Neuronal stem cell (in vitro differentiated cells): ENCODE data around the gene PRKG2.

Experiments used
- DNase-seq: peaks from one replicate; pipeline ENCODE4 v3.0.0-alpha.2; 2013; ENCODE audit warnings: low spot score
- H2AFZ ChIP-seq: one replicate; pipeline ENCODE4 v1.6.1; 2013; ENCODE audit warnings: mild to moderate bottlenecking, low read length, inconsistent platforms
- H2AK5ac ChIP-seq: 2 replicates; pipeline ENCODE4 v1.6.1; 2013; ENCODE audit warnings: low read depth, mild to moderate bottlenecking, inconsistent platforms, low read length, moderate library complexity, mixed read lengths
- H2BK120ac ChIP-seq: 2 replicates; pipeline ENCODE4 v1.6.1; 2013; ENCODE audit warnings: low read depth, mild to moderate bottlenecking, inconsistent platforms, low read length, moderate library complexity, mixed read lengths
- H2BK12ac ChIP-seq: one replicate; pipeline ENCODE4 v1.6.1; 2013; ENCODE audit warnings: low read length, inconsistent platforms
- H2BK15ac ChIP-seq: 2 replicates; pipeline ENCODE4 v1.6.1; 2013; ENCODE audit warnings: mild to moderate bottlenecking, low read length, inconsistent platforms, mixed read lengths
- H2BK5ac ChIP-seq: one replicate; pipeline ENCODE4 v1.6.1; 2013; ENCODE audit warnings: inconsistent platforms, mild to moderate bottlenecking, low read length, moderate library complexity
- H3K14ac ChIP-seq: one replicate; pipeline ENCODE4 v1.6.1; 2013; ENCODE audit warnings: low read length, inconsistent platforms
- H3K18ac ChIP-seq: 2 replicates; pipeline ENCODE4 v1.6.1; 2013; ENCODE audit warnings: low read length, inconsistent platforms
- H3K23ac ChIP-seq: 2 replicates; pipeline ENCODE4 v1.6.1; 2013; ENCODE audit warnings: low read depth, mild to moderate bottlenecking, mixed read lengths, low read length, inconsistent platforms; ENCODE audit not compliant: poor library complexity
- H3K27ac ChIP-seq: replicated peaks from 3 replicates; pipeline ENCODE4 v1.5.1; 2013; ENCODE audit warnings: low read length, inconsistent platforms
- H3K27me3 ChIP-seq, 3 experiments: 2 replicates each; pipeline ENCODE4 v1.6.1; 2013; ENCODE audit warnings: low read length in 3 of 3, mild to moderate bottlenecking in 2 of 3, inconsistent platforms in 1 of 3, low read depth in 1 of 3, mixed read lengths in 1 of 3, moderate library complexity in 1 of 3; ENCODE audit not compliant: control insufficient read depth in 3 of 3, insufficient read depth in 3 of 3
- H3K36me3 ChIP-seq, 2 donors: replicated peaks in 1 of 2; 2 replicates each; pipeline ENCODE4 v1.6.1; 2013; ENCODE audit warnings: low read length in 2 of 2; ENCODE audit not compliant: control insufficient read depth in 2 of 2, insufficient read depth in 2 of 2
- H3K4ac ChIP-seq: 2 replicates; pipeline ENCODE4 v1.6.1; 2013; ENCODE audit warnings: inconsistent platforms, mild to moderate bottlenecking, low read length, moderate library complexity
- H3K4me1 ChIP-seq, 2 donors: 1 replicate in 1 of 2; 2 replicates in 1 of 2; pipeline ENCODE4 v1.6.1; 2013; ENCODE audit warnings: low read length in 2 of 2, low read depth in 1 of 2; ENCODE audit not compliant: control insufficient read depth in 2 of 2, insufficient read depth in 1 of 2
- H3K4me2 ChIP-seq: one replicate; pipeline ENCODE4 v1.6.1; 2013; ENCODE audit warnings: mild to moderate bottlenecking, low read length, inconsistent platforms; ENCODE audit not compliant: insufficient read depth, poor library complexity, severe bottlenecking
- H3K4me3 ChIP-seq, 2 donors: 2 replicates each; pipeline ENCODE4 v1.5.1; 2013; ENCODE audit warnings: low read length in 2 of 2, mild to moderate bottlenecking in 2 of 2, inconsistent platforms in 1 of 2, moderate library complexity in 1 of 2
- H3K79me1 ChIP-seq: one replicate; pipeline ENCODE4 v1.6.1; 2013; ENCODE audit warnings: low read depth, mild to moderate bottlenecking, inconsistent platforms, low read length, moderate library complexity
- H3K9ac ChIP-seq: one replicate; pipeline ENCODE4 v1.6.1; 2013; ENCODE audit warnings: mild to moderate bottlenecking, low read depth, low read length, inconsistent platforms; ENCODE audit not compliant: poor library complexity
- H3K9me3 ChIP-seq, 2 donors: replicated peaks in 1 of 2; 2 replicates each; pipeline versions ENCODE3 to v1.6.1; 2013; ENCODE audit warnings: low read length in 2 of 2, mild to moderate bottlenecking in 2 of 2, inconsistent platforms in 1 of 2, low read depth in 1 of 2, mixed read lengths in 1 of 2, moderate library complexity in 1 of 2; ENCODE audit not compliant: control insufficient read depth in 2 of 2, insufficient read depth in 1 of 2
- H4K8ac ChIP-seq: one replicate; pipeline ENCODE4 v1.6.1; 2013; ENCODE audit warnings: low read depth, mild to moderate bottlenecking, inconsistent platforms, low read length, moderate library complexity
- H4K91ac ChIP-seq: one replicate; pipeline ENCODE4 v1.6.1; 2013; ENCODE audit warnings: low read length, low read depth, mild to moderate bottlenecking, inconsistent platforms; ENCODE audit not compliant: poor library complexity
- WGBS, 2 donors: extraction: QIAGEN DNeasy Blood & Tissue Kit; methylation state at CpG; one replicate each; pipeline ENCODE4 v1.1.7; 2013; ENCODE audit warnings: missing lambda C conversion rate in 2 of 2, mixed read lengths in 1 of 2; ENCODE audit not compliant: insufficient read length in 2 of 2, insufficient replicate concordance in 1 of 2; ENCODE audit errors: extremely low coverage in 2 of 2; 5-methylcytosine and 5-hydroxymethylcytosine counted together

Gene PRKG2

DNA sequence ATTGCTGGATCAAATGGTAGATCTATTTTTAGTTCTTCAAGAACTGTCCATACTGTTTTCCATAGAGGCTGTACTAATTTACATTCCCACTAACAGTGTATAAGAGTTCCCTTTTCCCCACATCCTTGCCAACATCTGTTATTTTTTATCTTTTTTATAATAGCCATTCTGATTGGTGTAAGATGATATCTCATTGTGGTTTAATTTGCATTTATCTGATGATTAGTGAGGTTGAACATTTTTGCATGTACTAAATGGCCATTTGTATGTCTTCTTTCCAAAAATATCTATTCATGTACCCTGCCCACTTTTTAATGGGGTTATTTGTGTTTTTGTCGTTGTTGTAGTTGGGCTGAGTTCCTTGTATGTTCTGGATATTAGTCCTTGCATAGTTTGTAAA lies 35.4 kb upstream of the PRKG2 start:
- Histone ChIP-seq H3K4me3 (no peak overlapping the region), H3K27ac (no peak overlapping the region), H2BK15ac (no peak overlapping the region), H2BK12ac (no peak overlapping the region), H3K23ac (no peak overlapping the region), H2BK5ac (no peak overlapping the region), H3K27me3 (no peaks in the 10 kb centered on the region), H3K4me1 (no peaks in the 10 kb centered on the region), H2BK120ac (no peak overlapping the region), H4K8ac (no peak overlapping the region), H3K14ac (no peak overlapping the region), H3K4ac (no peak overlapping the region), H3K9ac (no peak overlapping the region), H3K4me2 (no peak overlapping the region), H2AFZ (no peak overlapping the region), H2AK5ac (no peak overlapping the region), H4K91ac (no peak overlapping the region), H3K9me3 (no peaks in the 10 kb centered on the region), H3K36me3 (no peaks in the 10 kb centered on the region), H3K79me1 (no peaks in the 10 kb centered on the region), H3K18ac (no peak overlapping the region)
- no peak for DNase-seq
- WGBS, 2 donors: no CpG with 5 or more reads among the region's 1 CpG

DNA sequence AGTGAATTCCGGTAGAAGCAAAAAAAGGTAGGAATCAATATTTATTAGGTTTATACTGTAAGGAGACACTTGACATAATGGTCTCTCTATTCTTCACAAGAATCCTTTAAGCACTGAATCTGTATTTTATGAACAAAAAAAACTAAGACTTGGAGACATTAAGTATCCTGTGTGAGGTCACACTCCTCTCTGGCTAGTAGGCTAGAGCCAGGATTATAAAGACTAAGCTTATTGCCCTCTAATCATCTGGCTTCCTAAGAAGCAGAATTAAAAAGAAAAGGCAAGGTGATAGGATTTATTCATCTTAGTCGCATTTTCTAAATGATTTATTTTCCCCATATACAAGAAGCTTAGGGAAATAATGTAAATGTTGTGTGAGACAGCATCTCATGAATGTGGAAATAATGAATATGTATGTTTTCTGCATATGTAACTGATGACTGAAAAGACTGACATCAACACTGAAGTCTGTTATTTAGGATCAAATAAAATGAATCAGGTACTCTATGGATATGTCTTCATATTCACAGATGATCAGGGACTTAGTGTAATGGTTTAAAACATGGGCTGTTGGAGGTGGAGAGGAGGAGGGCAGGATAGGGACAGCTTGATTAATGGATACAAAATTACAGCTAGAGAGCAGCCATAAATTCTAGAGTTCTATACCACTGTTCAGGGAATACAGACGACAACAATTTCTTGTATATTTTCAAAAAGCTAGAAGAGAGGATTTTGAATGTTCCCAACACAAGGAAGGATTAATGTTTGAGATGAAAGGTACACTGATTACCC lies 30.4 kb upstream of the PRKG2 start:
- H3K79me1 ChIP-seq: no peaks in the 10 kb centered on the region
- no peak overlapping the region for H4K91ac ChIP-seq
- H3K18ac ChIP-seq: no peak overlapping the region
- no peak overlapping the region for H4K8ac ChIP-seq
- H3K27ac ChIP-seq: no peak overlapping the region
- no peak overlapping the region for H3K4me3 ChIP-seq
- H3K14ac ChIP-seq: no peak overlapping the region
- no peaks in the 10 kb centered on the region for H3K27me3 ChIP-seq
- no peak overlapping the region for H2BK120ac ChIP-seq
- no peak overlapping the region for H2BK5ac ChIP-seq
- H3K4ac ChIP-seq: no peak overlapping the region
- no peak overlapping the region for H2BK12ac ChIP-seq
- WGBS, 2 donors: no CpG with 5 or more reads among the region's 3 CpGs
- H3K9me3 ChIP-seq: no peaks in the 10 kb centered on the region
- H2AFZ ChIP-seq: no peak overlapping the region
- no peak overlapping the region for H3K4me2 ChIP-seq
- peaks cover 0 to 2% of the 10 kb centered on the region in 2 donors for H3K4me1 ChIP-seq
- H3K9ac ChIP-seq: no peak overlapping the region
- no peak overlapping the region for H2BK15ac ChIP-seq
- H3K23ac ChIP-seq: no peak overlapping the region
- no peaks in the 10 kb centered on the region for H3K36me3 ChIP-seq
- no peak for DNase-seq
- no peak overlapping the region for H2AK5ac ChIP-seq

DNA sequence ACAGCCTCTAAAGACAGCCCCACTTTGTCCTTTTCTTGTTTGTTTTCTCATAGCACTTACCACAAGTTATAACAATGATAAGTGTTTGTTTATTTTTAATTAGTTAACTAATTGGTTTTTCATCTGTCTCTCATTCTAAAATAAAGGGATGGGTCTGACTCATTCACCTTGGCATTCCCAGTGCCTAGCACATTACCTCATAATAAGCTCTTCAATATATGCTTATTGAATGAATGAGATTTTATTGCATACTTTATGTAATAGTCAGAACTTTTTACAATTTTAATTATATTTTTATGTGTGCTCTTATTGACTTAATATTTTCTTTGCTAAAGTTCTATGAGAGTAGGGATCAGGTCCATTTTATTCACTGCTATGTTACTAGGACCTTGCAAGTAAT lies 22.8 kb upstream of the PRKG2 start:
- Histone ChIP-seq H2BK120ac (no peak overlapping the region), H3K27me3 (no peaks in the 10 kb centered on the region), H3K4me1 (peaks cover 0 to 2% of the 10 kb centered on the region in 2 donors), H3K18ac (no peak overlapping the region), H4K8ac (no peak overlapping the region), H2BK5ac (no peak overlapping the region), H3K4ac (no peak overlapping the region), H3K36me3 (no peaks in the 10 kb centered on the region), H2AFZ (no peak overlapping the region), H3K4me2 (no peak overlapping the region), H2BK12ac (no peak overlapping the region), H3K9me3 (no peaks in the 10 kb centered on the region), H3K9ac (no peak overlapping the region), H3K14ac (no peak overlapping the region), H2AK5ac (no peak overlapping the region), H2BK15ac (no peak overlapping the region), H4K91ac (no peak overlapping the region), H3K23ac (no peak overlapping the region), H3K27ac (no peak overlapping the region), H3K79me1 (no peaks in the 10 kb centered on the region), H3K4me3 (no peak overlapping the region)
- DNase-seq: no peak

GRCh38 chr4:81235982-81236749 lies 21.1 kb upstream of the PRKG2 start:
- Histone ChIP-seq H3K23ac (no peak overlapping the region), H3K79me1 (no peaks in the 10 kb centered on the region), H4K91ac (no peak overlapping the region), H3K9ac (no peak overlapping the region), H3K4me2 (no peak overlapping the region), H2AK5ac (no peak overlapping the region), H3K27me3 (no peaks in the 10 kb centered on the region), H2AFZ (no peak overlapping the region), H2BK15ac (no peak overlapping the region), H3K9me3 (peaks cover 0 to under 1% of the 10 kb centered on the region in 2 donors), H3K4ac (no peak overlapping the region), H3K14ac (no peak overlapping the region), H2BK5ac (no peak overlapping the region), H2BK12ac (no peak overlapping the region), H3K4me3 (no peak overlapping the region), H3K4me1 (no peaks in the 10 kb centered on the region), H2BK120ac (no peak overlapping the region), H4K8ac (no peak overlapping the region), H3K27ac (no peak overlapping the region), H3K36me3 (no peaks in the 10 kb centered on the region), H3K18ac (no peak overlapping the region)
- DNase-seq: no peak
- WGBS, 2 donors: no CpG with 5 or more reads among the region's 23 CpGs
